Skeletal muscle cell (primary cell): ENCODE data around the gene LGALS3BP.
"Not testable (repeated sequence)": the region's sequence is repeated elsewhere in the genome, so short reads cannot be mapped to it uniquely, and the experiment has no call there.

Source experiments
- DNase-seq: peaks from one replicate; pipeline ENCODE4 v3.0.0-alpha.2; 2010; ENCODE audit warnings: low read depth
- H3K4me3 ChIP-seq: 2 replicates; pipeline ENCODE4 v1.5.1; 2011; ENCODE audit warnings: low read depth, mild to moderate bottlenecking, control low read depth, low read length, moderate library complexity

LGALS3BP gene, protein sequence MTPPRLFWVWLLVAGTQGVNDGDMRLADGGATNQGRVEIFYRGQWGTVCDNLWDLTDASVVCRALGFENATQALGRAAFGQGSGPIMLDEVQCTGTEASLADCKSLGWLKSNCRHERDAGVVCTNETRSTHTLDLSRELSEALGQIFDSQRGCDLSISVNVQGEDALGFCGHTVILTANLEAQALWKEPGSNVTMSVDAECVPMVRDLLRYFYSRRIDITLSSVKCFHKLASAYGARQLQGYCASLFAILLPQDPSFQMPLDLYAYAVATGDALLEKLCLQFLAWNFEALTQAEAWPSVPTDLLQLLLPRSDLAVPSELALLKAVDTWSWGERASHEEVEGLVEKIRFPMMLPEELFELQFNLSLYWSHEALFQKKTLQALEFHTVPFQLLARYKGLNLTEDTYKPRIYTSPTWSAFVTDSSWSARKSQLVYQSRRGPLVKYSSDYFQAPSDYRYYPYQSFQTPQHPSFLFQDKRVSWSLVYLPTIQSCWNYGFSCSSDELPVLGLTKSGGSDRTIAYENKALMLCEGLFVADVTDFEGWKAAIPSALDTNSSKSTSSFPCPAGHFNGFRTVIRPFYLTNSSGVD

GRCh38 chr17:78979780-78980623 lies at the start of gene LGALS3BP:
Gene LGALS3BP (minus strand): TSS chr17:78979923. CDS start chr17:78977191, 2,732 bp downstream.
- DNase-seq, result peak; percentile 46
- H3K4me3 ChIP-seq, result peak within 1 kb of the TSS; percentile 12

DNA sequence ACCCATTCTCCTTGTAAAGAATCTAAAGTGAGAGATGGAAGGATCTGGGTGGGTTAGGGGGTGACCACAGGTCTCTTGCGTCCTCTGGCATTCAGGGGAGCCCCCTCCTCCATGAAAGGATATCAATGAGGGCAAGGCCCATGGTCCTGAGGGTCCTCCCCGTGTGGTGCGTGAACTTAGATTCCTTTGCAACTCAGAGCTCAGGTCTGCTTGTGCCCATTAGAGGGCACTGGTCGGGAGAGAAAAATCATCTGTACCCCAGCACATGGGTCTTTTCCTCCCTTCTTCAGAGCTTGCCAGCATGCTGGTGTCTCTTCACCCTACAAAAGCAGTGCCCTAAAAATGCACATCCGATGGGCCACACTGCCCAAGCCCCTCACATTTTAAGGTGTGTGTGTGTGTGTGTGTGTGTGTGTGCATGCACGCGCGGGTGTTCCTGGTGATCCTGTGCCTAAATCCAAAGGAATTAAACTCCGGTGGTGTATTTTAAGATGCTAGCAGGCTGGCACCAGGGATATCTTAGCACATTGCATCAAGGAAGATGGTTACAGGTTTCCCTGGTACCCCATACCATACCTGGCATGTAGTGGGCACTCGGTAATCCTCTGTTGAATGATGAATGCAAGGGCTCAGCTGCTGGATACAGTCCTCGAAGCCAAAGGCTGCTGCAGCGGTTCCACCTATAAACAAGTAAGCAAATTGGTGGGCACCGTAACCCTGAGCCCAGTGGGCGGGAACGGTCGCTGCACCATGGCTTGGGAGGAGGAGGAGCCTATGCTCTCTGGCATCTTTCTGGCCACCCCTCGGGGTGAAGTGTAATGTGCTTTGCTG lies 49.0 kb upstream of the LGALS3BP start:
- DNase-seq, result no peak
- H3K4me3 ChIP-seq, result no peak overlapping the region

DNA sequence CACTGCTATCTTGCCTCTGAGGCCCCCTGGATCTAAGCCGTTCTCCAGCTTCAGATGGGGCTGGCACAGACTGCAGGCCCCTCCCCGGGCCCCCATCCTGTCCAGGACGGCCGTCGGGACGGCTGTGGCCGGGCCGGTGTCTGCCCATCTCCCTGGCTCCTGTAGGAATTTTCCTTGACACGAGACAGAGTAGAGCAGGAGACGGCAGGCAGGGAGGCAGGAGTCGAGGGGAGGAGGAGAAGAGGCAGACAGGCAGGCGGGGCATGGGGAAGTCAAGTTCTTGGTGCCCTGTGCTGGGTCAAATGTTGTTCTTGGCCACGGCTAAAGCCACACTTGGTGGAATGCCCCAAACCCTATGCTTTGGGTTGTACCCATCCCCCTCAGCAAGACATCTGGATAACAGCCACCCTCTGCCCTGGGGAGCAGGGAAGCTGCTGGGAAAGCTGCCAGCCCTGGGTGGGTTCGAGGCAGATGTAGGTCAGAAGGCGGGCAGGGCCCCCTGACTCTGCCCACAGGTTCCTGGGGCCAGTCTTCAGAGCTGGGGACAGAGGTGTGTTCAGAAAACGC lies 48.3 kb upstream of the LGALS3BP start:
- no peak for DNase-seq
- no peak overlapping the region for H3K4me3 ChIP-seq

DNA sequence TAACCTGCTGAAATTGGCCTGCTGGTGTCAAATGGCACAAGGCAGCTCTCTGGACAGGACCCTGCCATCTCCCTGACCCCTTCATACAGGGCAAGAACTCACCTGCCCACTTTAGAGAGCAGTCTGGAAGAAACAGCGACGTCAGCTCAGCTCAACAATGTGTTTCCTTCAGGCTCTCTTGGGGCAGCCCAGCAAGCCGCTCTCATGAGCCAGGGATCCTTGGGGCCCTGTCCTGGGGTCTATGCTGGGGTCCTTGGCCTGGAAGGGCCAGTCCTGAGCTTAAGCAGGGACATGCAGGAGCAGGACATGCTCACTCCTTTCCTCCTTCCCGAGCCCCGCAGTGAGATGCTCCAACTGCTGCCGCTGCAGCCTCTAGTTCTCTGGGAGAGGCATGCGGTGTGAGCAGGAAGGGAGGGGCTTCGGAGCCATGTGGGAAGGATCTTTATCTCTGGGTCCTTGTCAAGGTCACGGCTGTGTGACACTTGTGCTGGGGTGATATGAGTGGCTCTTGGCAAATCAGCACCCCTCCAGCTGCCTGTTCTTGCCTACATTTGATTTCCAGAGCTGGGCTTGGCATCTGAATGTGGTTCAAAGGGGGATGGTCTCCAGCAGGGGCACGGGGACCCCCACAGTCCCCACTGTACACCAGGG lies 47.7 kb upstream of the LGALS3BP start:
- DNase-seq, result no peak
- no peak overlapping the region for H3K4me3 ChIP-seq

DNA sequence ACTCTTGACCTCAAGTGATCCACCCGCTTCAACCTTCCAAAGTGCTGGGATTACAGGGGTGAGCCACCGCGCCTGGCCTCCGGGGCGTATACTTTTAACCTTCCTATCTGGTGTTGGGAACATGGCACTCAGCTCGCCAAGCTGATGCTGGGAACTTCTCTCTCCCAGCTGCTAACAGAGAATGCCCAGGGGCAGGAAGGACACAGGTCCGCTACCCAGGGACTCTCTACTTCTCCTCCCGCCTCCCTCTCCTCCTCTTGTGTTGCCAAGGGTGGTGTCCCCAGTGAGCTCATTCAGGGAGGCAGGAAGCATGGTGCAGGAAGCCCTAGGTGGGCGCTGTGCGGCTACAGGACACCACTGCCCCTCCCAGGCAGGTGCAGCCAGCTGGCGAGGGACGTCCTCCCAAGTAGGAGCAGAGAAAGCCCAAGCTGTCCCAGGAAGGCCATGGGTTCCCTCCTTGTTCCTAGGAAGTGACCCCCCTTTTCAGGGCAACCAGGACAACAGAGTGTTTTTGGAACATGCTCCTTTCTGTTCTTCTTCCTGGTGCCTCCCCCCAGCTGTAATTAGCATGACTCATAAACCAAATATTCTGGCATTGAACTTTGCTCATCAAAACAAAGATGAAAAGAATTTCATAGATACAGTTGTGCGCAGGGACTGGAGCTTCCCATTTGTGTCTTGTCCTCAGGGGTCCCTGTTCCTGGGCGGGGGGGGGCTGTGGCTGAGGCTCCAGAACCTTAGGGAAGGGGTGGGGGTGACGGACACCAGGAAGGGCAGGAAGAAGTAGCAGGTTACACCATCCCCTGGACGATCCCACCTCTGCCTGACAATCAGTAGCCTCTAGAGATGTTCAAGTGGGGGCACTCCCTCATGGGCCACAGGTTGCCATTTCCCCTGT lies 46.9 kb upstream of the LGALS3BP start:
- no peak overlapping the region for H3K4me3 ChIP-seq

DNA sequence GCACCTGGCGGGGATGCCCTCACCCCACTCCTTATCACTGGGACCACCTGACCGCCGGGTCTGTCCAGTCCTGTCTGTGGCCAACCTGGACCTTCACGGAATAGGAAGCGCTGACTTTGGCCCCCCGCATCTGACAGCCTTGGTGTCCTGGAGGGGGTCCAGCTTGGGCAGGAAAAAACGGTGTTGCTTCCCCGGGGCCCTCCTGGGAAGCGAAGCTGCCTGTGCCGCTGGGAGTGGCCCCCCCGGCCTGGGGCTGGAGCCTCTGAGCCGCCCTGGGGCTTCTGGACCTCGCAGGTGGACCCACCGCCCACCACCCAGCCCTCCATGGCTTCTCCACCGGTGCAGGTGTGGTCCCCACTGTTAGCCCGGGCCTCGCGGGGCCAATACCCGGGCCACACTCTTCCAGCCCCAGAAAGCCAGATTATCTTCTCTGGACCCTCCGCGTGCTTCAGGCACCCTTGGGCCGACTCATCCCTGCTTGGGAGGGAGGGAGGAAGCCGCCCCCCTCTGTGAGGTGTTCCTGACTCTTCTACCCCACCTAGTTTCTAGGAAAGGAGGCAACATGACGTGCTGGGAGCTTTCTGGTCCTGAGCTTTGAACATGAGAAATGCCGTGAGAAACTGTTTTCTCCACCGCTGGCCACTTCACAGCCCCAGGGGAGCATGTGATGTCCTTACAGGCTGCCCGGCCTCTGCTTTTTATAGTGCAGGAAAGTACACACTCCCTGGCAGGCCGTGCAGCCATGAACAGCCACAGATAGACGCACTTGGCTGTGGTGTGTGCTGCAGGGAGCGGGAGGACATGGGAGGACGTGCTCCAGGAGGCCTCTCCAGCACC lies 45.4 kb upstream of the LGALS3BP start:
- DNase-seq, result no peak

More for the DNA sequence above, 46.9 kb upstream of the LGALS3BP start:
- DNase-seq, result no peak

GRCh38 chr17:79023886-79024771 lies 44.4 kb upstream of the LGALS3BP start, which contains the start of gene C1QTNF1:
Gene C1QTNF1 (plus strand): TSS chr17:79024169. CDS start chr17:79043969, 19,800 bp downstream.
- H3K4me3 ChIP-seq, result peak within 1 kb of the TSS; percentile 63
- DNase-seq, result no peak

More for the DNA sequence above, 45.4 kb upstream of the LGALS3BP start:
- H3K4me3 ChIP-seq, result peak overlapping the region; percentile 63

DNA sequence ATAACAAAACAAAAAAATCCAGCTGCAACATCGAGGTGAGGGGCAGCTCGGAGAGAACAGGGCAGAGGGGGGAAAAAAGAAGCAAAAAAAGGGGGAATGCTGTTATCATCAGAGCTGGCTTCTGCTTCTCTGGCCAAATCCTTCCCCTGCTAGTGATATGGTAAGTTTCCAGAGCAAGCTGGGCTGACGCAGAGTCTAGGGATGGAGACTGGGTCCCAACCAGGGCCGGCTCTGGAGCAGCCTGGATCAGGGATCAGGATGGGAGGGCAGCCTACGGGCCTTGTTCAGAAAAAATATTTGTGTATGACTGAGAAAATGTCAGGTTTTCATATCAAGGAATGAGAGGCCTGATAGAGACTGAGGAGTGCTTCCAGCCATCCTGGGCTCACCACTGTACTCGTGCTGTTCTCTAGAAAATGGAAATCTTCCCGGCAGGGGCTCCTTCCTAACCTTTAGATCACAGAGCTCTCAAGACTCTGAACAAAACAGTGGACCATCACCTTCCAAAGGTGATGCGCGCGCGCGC lies 43.5 kb upstream of the LGALS3BP start:
- DNase-seq, result no peak
- H3K4me3 ChIP-seq, result no peak overlapping the region

GRCh38 chr17:79022507-79022991 lies 42.8 kb upstream of the LGALS3BP start:
- H3K4me3 ChIP-seq, result no peak overlapping the region
- no peak for DNase-seq

DNA sequence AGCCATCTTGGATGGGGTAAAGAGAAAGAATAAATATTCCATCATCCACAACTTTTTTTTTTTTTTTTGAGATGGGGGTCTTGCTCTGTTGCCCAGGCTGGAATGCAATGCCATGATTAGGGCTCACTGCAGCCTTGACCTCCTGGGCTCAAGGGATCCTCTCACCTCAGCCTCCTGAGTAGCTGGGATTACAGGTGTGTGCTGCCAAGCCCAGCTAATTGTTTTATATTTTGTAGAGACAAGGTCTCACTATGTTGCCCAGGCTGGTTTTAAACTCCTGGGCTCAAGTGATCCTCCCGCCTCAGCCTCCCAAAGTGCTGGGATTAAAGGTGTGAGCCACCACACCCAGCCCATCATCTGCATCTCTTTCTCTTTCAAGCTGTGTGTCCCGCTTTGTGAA lies 42.2 kb upstream of the LGALS3BP start:
- H3K4me3 ChIP-seq, result not testable (repeated sequence)

DNA sequence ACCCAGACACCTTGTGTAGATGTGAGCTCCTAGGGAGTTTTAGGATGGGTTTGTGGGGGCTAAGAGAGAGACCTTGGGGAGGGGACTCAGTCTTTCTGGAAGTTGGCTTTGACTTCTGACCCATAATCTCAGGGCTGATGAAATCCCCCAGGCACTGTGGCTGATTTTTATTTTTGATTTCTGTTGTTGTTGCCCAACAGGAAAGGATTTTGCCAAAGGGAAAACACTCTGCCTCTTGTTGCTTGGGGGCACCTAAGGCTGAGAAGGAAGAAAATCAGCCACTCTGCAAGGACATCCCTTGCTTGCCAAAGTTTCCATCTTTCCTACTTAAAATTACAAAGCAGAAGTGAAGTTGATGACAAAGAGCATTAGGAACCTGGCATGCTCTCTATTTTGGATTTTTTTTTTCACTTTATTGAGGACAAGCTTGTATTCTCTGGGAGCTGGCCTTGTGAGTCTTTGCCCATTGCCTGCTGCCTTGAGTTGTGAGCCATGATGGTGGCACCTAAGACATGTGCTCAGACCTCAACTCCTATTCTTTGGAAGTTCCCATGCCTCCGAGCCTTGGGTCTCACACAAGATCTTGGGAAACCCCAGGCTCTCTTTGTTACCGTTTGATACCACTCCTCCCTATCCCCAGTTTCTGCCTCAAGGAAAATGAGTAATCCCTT lies 41.0 kb upstream of the LGALS3BP start:
- H3K4me3 ChIP-seq, result no peak overlapping the region
- DNase-seq, result no peak

More for the DNA sequence above, 42.2 kb upstream of the LGALS3BP start:
- not testable (repeated sequence) for DNase-seq

- DNase-seq, result peak; percentile 48
- H3K4me3 ChIP-seq, result no peak overlapping the region
Observed at GRCh38 chr17:79019632-79020584, 40.2 kb upstream of the LGALS3BP start.

- DNase-seq, result no peak
- H3K4me3 ChIP-seq, result no peak overlapping the region
Observed at GRCh38 chr17:79019261-79019631, 39.5 kb upstream of the LGALS3BP start.

DNA sequence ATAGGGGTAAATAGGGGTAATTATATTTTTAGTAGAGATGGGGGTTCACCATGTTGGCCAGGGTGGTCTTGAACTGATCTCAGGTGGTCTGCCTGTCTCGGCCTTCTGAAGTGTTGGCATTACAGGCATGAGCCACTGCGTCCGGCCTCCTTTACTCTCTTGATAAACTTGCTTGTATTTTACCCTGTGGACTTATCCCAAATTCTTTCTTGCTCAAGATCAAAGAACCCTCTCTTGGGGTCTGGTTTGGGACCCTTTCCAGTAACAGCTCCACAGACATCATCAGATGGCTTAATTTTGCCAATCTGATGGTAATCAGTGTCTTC lies 38.6 kb upstream of the LGALS3BP start:
- DNase-seq, result no peak
- no peak overlapping the region for H3K4me3 ChIP-seq
